Lower leg skin (tissue), 4 donors: ENCODE results near the gene CNTLN. TPM values are rescaled to one million over a fixed set of nuclear protein-coding genes. Genes with fewer than 3 reads are reported as not detected.

Experiments
- DNase-seq, 2 donors: peaks; one replicate each; pipeline ENCODE4 v3.0.0-alpha.2; 2019; ENCODE audit warnings: low spot score in 2 of 2
- H3K4me3 ChIP-seq: fragments of 200-600 bp; sonication (generic); 2 replicates; pipeline ENCODE4 v1.5.1; 2017; ENCODE audit warnings: mild to moderate bottlenecking, low read depth; ENCODE audit not compliant: poor library complexity, severe bottlenecking
- POLR2A ChIP-seq, 2 donors: fragments of 450-650 bp; IDR thresholded peaks; one replicate each; pipeline ENCODE4 v1.6.1; 2016 to 2017; ENCODE audit warnings: antibody characterized with exemption in 2 of 2, mild to moderate bottlenecking in 1 of 2, moderate library complexity in 1 of 2
- WGBS, 2 donors: methylation state at CpG; one replicate each; pipeline ENCODE4 v1.1.5; 2018; 5-methylcytosine and 5-hydroxymethylcytosine counted together
- intact Hi-C: fragments of 100-400 bp; cut with DNase I; formaldehyde crosslinking; loops from one replicate; pipeline ENCODE4 v1.15.0; 2023; ENCODE audit warnings: low total_unique reads
- total RNA-seq, 4 donors: library from RNA; depleted of rRNA; stranded (reverse); fragments of >200 nt; gene quantifications; one replicate each; pipeline ENCODE4 v1.1.0, GENCODE V29; 2016
- TF ChIP-seq, protein P1 (sequence below), 3 donors: fragments of 450-650 bp; IDR thresholded peaks; one replicate each; pipeline ENCODE4 v1.5.1; 2016; ENCODE audit warnings: antibody characterized with exemption in 3 of 3, mild to moderate bottlenecking in 3 of 3, moderate library complexity in 2 of 3

Gene CNTLN
- total RNA-seq, 4 donors from 2014 or later, result 1.3 to 4.3 (median 3.7) TPM

DNA sequence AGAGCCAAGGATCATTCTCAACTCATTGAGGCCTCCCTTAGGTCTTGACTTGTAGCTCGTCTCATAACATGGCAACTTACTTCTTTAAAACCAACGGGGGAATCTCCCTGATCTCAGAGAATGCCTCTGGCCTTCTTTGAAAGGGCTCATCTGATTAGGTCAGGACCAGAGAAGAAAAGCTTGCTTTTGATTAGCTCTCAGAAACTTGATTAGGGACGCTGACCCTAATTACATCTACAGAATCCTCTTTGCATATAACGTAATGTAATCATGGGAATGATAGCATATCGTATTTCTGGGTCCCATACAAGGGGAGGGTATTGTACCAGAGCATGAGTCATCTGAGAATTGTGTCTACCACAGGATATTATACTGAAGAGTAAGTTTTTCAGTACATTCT, 318.9 kb downstream of the CNTLN start:
- WGBS, 2 donors, result 86 to 92% methylated on average over 5 of the region's 5 CpGs
- TF ChIP-seq, protein P1, sequence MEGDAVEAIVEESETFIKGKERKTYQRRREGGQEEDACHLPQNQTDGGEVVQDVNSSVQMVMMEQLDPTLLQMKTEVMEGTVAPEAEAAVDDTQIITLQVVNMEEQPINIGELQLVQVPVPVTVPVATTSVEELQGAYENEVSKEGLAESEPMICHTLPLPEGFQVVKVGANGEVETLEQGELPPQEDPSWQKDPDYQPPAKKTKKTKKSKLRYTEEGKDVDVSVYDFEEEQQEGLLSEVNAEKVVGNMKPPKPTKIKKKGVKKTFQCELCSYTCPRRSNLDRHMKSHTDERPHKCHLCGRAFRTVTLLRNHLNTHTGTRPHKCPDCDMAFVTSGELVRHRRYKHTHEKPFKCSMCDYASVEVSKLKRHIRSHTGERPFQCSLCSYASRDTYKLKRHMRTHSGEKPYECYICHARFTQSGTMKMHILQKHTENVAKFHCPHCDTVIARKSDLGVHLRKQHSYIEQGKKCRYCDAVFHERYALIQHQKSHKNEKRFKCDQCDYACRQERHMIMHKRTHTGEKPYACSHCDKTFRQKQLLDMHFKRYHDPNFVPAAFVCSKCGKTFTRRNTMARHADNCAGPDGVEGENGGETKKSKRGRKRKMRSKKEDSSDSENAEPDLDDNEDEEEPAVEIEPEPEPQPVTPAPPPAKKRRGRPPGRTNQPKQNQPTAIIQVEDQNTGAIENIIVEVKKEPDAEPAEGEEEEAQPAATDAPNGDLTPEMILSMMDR (IDR thresholded peaks at IDR 0.05), result no peak
- TF ChIP-seq POLR2A (IDR thresholded peaks at IDR 0.05), result no peak
- intact Hi-C loops, result no loop called here
- DNase-seq, result no peak
- H3K4me3 ChIP-seq, result no peak overlapping the region

DNA sequence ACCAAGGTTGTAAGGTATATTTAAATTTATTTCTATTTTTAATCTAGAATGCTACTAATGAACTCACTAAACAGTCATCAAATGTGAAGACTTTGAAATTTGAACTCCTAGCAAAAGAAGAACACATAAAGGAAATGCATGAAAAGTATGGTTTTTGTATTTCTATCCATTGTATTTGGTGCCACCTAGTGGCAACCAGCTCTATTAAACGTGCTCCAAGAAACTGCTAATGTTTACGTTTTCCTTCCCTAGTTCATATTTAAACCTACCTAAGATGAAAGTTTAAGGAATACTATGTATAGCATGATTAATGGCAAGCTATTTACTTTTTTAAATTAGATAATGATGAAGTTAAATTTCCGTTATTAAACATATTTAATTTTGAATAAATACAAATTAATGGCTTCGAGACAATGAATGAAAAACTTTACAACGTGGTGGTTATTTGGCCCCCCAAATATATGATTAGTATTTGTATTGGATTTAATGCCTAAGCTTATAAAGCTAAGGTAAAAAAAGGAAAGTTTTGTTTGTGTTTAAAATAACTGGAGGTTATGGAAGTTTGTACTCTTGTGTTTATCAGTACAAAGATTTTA, 328.1 kb downstream of the CNTLN start:
- no peak for TF ChIP-seq POLR2A (IDR thresholded peaks at IDR 0.05)
- TF ChIP-seq, protein P1 (IDR thresholded peaks at IDR 0.05), result no peak
- peak in 1 of 2 donors; percentile 26 for DNase-seq
- intact Hi-C loops, result loop anchor here (10.0 kb wide), 2 partner anchors 328 to 1588 kb away; partner anchors contain the start of gene CNTLN
- H3K4me3 ChIP-seq, result no peak overlapping the region
- WGBS, 2 donors, result 47 to 48% methylated on average over 5 of the region's 5 CpGs

DNA sequence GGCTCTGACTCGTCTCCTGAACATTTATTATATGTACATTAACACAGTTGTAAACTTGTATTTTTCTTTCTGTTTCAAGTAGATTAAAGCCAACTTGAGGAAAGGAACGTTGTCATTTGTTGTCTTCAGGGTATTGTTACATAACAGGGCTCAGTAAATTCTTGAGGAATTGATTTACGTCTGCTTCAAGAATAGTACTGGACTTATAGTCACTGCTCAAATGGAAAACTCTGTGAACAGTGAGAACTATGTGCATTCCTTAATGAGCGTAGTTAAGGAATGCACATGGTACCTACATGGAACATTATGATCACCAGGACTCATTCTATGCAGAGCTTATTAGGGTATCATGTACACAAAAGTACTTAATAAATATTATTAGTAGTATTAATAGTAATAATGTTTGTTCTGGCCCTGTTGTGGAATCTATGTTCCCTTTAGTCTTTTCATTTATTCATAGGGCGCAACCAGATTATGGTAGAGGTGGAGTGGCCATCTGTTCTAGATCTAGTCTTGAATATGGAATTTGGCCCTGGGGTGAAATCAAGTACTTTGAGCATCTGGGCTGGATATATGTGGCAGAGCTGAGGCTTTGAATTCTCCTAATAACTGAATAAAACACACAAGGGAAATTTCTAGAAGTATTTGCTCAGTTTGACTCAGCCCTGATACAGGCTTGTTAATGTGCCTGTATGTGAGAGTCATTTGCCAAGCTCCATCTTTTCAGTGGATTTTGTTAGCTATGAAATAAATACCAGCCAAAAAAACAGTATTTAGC, 335.4 kb downstream of the CNTLN start:
- no peak overlapping the region for H3K4me3 ChIP-seq
- intact Hi-C loops, result no loop called here
- TF ChIP-seq, protein P1 (IDR thresholded peaks at IDR 0.05), result no peak
- no peak for TF ChIP-seq POLR2A (IDR thresholded peaks at IDR 0.05)
- 86 to 87% methylated on average over 5 of the region's 5 CpGs for WGBS, 2 donors
- no peak for DNase-seq

DNA sequence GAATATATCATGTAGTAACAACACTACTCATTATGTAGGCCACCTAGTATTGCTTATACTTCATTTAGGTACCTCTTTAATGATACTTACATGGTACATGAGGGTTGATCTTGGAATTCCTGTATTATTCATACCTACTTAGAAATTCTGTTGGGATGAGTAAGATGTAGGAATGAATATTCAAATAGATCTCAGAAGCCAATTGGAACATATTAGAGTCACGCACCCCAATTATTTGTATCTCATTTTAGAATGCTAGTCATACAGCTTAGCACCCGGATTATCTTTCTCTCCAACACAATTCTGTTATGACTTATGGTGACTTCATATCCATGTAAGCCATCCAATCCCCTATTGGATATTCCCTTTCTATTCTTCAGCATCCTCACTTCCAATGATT, 337.3 kb downstream of the CNTLN start:
- no peak for DNase-seq
- intact Hi-C loops, result no loop called here
- 97 to 98% methylated on average over 2 of the region's 2 CpGs for WGBS, 2 donors
- no peak for TF ChIP-seq POLR2A (IDR thresholded peaks at IDR 0.05)
- TF ChIP-seq, protein P1 (IDR thresholded peaks at IDR 0.05), result no peak
- H3K4me3 ChIP-seq, result no peak overlapping the region

DNA sequence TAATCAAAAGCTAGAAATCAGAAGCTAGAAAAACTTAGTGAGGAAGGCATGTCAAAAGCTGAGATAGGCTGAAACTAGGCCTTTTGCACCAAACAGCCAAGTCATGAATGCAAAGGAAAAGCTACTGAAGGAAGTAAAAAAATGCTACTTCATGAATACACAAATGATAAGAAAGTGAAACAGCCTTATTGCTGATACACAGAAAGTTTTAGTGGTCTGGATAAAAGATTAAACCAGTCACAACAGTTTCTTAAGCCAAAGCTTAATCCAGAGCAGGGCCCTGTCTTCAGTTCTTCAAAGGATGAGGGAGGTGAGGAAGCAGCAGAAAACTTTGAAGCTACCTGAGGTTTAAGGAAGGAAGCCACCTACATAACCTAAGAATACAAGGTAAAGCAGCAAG, 341.6 kb downstream of the CNTLN start:
- H3K4me3 ChIP-seq, result no peak overlapping the region
- intact Hi-C loops, result no loop called here
- no peak for DNase-seq
- TF ChIP-seq POLR2A (IDR thresholded peaks at IDR 0.05), result no peak
- TF ChIP-seq, protein P1 (IDR thresholded peaks at IDR 0.05), result no peak
